Measurements from ENCODE around the gene PHACTR3. TPM values are rescaled to one million over a fixed set of nuclear protein-coding genes. Genes with fewer than 3 reads are reported as not detected.

PHACTR3 gene
- total and polyA plus RNA-seq, 2 experiments from 2014 or later: 0.45 to 0.61 TPM

DNA sequence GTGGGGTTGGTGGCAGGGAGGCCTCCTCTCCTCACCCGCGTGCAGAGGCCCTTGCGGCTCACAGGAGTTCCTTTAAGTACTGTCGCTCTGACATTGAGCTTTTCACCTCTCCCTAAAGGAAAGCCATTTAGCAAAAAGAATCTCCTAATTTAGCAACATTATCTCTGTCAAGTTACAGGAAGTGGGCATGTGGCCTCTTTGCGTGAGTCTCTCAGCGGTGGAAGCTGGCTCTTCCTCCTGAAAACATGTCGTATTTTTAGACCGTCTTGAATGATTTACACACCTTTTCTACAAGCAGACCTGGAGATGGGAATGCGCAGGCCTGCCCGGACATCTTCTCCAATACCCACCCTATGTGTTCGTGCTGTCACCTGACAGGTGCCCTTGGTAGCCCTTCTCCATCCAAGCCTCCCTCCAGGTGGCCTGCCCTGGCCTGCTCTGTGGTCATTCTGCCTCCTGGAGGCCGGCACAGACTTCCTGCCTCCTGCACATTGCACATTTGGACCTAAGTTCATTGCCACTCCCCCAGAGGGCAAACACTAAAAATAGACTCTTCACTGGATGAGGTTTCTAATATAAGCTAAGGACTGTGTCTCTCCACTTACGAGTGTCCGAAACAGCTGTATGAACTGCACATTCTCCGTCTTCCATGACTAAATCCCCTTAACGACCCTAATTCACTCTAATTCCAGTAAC, 18.5 kb upstream of the PHACTR3 start (continued):
- TF ChIP-seq, protein P1, sequence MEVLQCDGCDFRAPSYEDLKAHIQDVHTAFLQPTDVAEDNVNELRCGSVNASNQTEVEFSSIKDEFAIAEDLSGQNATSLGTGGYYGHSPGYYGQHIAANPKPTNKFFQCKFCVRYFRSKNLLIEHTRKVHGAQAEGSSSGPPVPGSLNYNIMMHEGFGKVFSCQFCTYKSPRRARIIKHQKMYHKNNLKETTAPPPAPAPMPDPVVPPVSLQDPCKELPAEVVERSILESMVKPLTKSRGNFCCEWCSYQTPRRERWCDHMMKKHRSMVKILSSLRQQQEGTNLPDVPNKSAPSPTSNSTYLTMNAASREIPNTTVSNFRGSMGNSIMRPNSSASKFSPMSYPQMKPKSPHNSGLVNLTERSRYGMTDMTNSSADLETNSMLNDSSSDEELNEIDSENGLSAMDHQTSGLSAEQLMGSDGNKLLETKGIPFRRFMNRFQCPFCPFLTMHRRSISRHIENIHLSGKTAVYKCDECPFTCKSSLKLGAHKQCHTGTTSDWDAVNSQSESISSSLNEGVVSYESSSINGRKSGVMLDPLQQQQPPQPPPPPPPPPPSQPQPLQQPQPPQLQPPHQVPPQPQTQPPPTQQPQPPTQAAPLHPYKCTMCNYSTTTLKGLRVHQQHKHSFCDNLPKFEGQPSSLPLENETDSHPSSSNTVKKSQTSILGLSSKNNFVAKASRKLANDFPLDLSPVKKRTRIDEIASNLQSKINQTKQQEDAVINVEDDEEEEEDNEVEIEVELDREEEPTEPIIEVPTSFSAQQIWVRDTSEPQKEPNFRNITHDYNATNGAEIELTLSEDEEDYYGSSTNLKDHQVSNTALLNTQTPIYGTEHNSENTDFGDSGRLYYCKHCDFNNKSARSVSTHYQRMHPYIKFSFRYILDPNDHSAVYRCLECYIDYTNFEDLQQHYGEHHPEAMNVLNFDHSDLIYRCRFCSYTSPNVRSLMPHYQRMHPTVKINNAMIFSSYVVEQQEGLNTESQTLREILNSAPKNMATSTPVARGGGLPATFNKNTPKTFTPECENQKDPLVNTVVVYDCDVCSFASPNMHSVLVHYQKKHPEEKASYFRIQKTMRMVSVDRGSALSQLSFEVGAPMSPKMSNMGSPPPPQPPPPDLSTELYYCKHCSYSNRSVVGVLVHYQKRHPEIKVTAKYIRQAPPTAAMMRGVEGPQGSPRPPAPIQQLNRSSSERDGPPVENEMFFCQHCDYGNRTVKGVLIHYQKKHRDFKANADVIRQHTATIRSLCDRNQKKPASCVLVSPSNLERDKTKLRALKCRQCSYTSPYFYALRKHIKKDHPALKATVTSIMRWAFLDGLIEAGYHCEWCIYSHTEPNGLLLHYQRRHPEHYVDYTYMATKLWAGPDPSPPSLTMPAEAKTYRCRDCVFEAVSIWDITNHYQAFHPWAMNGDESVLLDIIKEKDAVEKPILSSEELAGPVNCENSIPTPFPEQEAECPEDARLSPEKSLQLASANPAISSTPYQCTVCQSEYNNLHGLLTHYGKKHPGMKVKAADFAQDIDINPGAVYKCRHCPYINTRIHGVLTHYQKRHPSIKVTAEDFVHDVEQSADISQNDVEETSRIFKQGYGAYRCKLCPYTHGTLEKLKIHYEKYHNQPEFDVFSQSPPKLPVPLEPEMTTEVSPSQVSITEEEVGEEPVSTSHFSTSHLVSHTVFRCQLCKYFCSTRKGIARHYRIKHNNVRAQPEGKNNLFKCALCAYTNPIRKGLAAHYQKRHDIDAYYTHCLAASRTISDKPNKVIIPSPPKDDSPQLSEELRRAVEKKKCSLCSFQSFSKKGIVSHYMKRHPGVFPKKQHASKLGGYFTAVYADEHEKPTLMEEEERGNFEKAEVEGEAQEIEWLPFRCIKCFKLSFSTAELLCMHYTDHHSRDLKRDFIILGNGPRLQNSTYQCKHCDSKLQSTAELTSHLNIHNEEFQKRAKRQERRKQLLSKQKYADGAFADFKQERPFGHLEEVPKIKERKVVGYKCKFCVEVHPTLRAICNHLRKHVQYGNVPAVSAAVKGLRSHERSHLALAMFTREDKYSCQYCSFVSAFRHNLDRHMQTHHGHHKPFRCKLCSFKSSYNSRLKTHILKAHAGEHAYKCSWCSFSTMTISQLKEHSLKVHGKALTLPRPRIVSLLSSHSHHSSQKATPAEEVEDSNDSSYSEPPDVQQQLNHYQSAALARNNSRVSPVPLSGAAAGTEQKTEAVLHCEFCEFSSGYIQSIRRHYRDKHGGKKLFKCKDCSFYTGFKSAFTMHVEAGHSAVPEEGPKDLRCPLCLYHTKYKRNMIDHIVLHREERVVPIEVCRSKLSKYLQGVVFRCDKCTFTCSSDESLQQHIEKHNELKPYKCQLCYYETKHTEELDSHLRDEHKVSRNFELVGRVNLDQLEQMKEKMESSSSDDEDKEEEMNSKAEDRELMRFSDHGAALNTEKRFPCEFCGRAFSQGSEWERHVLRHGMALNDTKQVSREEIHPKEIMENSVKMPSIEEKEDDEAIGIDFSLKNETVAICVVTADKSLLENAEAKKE (CRISPR knock-in tag; IDR thresholded peaks at IDR 0.05): no peak
- TF ChIP-seq EZH2 (IDR thresholded peaks at IDR 0.05; ENCODE audit: low read depth, unreplicated experiment): no peak

DNA sequence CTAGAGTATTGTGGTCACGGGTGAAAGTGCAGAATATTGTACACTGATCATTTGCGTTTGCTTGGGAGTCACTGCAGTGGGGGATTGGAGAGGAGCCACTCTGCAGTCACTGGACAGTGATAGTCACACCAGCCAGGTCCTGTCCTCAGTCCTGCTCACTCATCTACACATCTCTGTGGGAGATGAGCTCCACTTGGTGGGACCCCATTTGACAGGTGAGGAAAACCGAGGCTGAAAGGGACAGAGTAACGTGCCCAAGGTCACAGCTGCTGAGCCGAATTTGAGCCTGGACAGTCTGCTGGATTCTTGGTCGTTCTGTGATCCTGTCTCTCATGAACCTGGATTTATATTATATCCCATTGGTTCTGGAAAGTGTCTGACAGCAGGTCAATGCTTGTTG, 17.7 kb upstream of the PHACTR3 start:
- DNase-seq (ENCODE audit: low spot score): no peak
- peaks cover 19% of the 10 kb centered on the region for H3K27me3 Mint-ChIP-seq (ENCODE audit: insufficient read depth, low read depth, poor library complexity)
- no peaks in the 10 kb centered on the region for H3F3A ChIP-seq (replicated peaks; ENCODE audit: low read depth)
- H3K4me1 ChIP-seq (ENCODE audit: insufficient read depth): no peaks in the 10 kb centered on the region
- H3K36me3 ChIP-seq (ENCODE audit: insufficient read depth): no peaks in the 10 kb centered on the region
- ATAC-seq: no peak
- no peak overlapping the region for H2AFZ ChIP-seq
- no peaks in the 10 kb centered on the region for H3K36me3 Mint-ChIP-seq (ENCODE audit: low read depth)
- H3K4me3 ChIP-seq: no peak overlapping the region
- no peaks in the 10 kb centered on the region for H3K9me2 ChIP-seq (ENCODE audit: insufficient read depth)
- no peak overlapping the region for H3K4me3 Mint-ChIP-seq
- H4K20me1 ChIP-seq (replicated peaks; ENCODE audit: insufficient read depth): no peaks in the 10 kb centered on the region
- peaks cover 7% of the 10 kb centered on the region; the same call in 1 of the 2 replicates for H3K27me3 ChIP-seq (ENCODE audit: insufficient read depth)
- no peak overlapping the region for H3K27ac Mint-ChIP-seq
- H3K79me2 ChIP-seq (replicated peaks; ENCODE audit: insufficient read depth): no peaks in the 10 kb centered on the region
- no peak overlapping the region for H3K4me2 ChIP-seq
- no peaks in the 10 kb centered on the region; the same call in 2 of the 3 replicates for H3K4me1 Mint-ChIP-seq
- no peak overlapping the region for H3K27ac ChIP-seq (ENCODE audit: low read depth)
- H3K9me3 Mint-ChIP-seq: no peaks in the 10 kb centered on the region; the same call in 2 of the 3 replicates
- TF ChIP-seq, protein P2, sequence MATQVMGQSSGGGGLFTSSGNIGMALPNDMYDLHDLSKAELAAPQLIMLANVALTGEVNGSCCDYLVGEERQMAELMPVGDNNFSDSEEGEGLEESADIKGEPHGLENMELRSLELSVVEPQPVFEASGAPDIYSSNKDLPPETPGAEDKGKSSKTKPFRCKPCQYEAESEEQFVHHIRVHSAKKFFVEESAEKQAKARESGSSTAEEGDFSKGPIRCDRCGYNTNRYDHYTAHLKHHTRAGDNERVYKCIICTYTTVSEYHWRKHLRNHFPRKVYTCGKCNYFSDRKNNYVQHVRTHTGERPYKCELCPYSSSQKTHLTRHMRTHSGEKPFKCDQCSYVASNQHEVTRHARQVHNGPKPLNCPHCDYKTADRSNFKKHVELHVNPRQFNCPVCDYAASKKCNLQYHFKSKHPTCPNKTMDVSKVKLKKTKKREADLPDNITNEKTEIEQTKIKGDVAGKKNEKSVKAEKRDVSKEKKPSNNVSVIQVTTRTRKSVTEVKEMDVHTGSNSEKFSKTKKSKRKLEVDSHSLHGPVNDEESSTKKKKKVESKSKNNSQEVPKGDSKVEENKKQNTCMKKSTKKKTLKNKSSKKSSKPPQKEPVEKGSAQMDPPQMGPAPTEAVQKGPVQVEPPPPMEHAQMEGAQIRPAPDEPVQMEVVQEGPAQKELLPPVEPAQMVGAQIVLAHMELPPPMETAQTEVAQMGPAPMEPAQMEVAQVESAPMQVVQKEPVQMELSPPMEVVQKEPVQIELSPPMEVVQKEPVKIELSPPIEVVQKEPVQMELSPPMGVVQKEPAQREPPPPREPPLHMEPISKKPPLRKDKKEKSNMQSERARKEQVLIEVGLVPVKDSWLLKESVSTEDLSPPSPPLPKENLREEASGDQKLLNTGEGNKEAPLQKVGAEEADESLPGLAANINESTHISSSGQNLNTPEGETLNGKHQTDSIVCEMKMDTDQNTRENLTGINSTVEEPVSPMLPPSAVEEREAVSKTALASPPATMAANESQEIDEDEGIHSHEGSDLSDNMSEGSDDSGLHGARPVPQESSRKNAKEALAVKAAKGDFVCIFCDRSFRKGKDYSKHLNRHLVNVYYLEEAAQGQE (IDR thresholded peaks at IDR 0.05; ENCODE audit: unreplicated experiment): no peak
- TF ChIP-seq, protein P1 (CRISPR knock-in tag; IDR thresholded peaks at IDR 0.05): no peak
